Stimulated activated naive B cell treated with anti-CD40 and anti-IgM and Interleukin-4, amounts not matched to agents 10 μg/mL and 1 μg/mL and 100 μg/mL, for 72 hours (primary cell): ENCODE data around the gene C1S.

Experiments
- ATAC-seq, 2 donors: fragments of 150-1000 bp; cut with Tn5 transposase; replicated peaks; 2 replicates each; pipeline ENCODE4 v1.10.0; 2021; ENCODE audit warnings: moderate library complexity in 1 of 2
- DNase-seq: peaks from one replicate; pipeline ENCODE4 v3.0.0; 2021
- H3K27ac Mint-ChIP-seq: one replicate; pipeline ENCODE4 v1.8.0; 2022; ENCODE audit warnings: mild to moderate bottlenecking, mixed read lengths
- H3K27me3 Mint-ChIP-seq, 2 donors: one replicate each; pipeline ENCODE4 v1.8.0; 2022; ENCODE audit warnings: mixed read lengths in 2 of 2
- H3K36me3 Mint-ChIP-seq, 2 donors: one replicate each; pipeline ENCODE4 v1.8.0; 2022; ENCODE audit warnings: mixed read lengths in 2 of 2, mild to moderate bottlenecking in 1 of 2
- H3K4me1 Mint-ChIP-seq, 2 donors: one replicate each; pipeline ENCODE4 v1.8.0; 2022; ENCODE audit warnings: mixed read lengths in 2 of 2, mild to moderate bottlenecking in 1 of 2
- H3K4me3 Mint-ChIP-seq, 2 donors: one replicate each; pipeline ENCODE4 v1.8.0; 2022; ENCODE audit warnings: mild to moderate bottlenecking in 2 of 2, mixed read lengths in 2 of 2, moderate library complexity in 1 of 2
- H3K9me3 Mint-ChIP-seq, 2 donors: one replicate each; pipeline ENCODE4 v1.8.0; 2022; ENCODE audit warnings: mixed read lengths in 2 of 2, mild to moderate bottlenecking in 1 of 2

Gene C1S

GRCh38 chr12:7108796-7109571 lies 48.5 kb downstream of the C1S start, which contains the start of gene C1RL:
Gene C1RL, minus strand, starts transcription at chr12:7109214. Its CDS starts 34 bp downstream, at chr12:7109180.
- ATAC-seq (peak; percentile 53 to 56), DNase-seq (peak; percentile 73)
- Mint-ChIP-seq H3K4me3 (peak within 1 kb of the TSS; percentile 91 to 95), H3K27ac (peak within 1 kb of the TSS; percentile 95), H3K27me3 (no peaks in the 10 kb centered on the region), H3K36me3 (peaks cover 16 to 31% of the 10 kb centered on the region in 2 donors), H3K9me3 (peaks cover 9 to 11% of the 10 kb centered on the region in 2 donors), H3K4me1 (peaks cover 20 to 36% of the 10 kb centered on the region in 2 donors)

GRCh38 chr12:7109572-7109920 lies 49.0 kb downstream of the C1S start:
- peaks cover 20 to 36% of the 10 kb centered on the region in 2 donors for H3K4me1 Mint-ChIP-seq
- ATAC-seq (no peak), DNase-seq (no peak)
- H3K27me3 Mint-ChIP-seq, result no peaks in the 10 kb centered on the region
- H3K36me3 Mint-ChIP-seq, result peaks cover 16 to 32% of the 10 kb centered on the region in 2 donors
- peak overlapping the region; percentile 92 for H3K27ac Mint-ChIP-seq
- peaks cover 9 to 11% of the 10 kb centered on the region in 2 donors for H3K9me3 Mint-ChIP-seq
- peak overlapping the region; percentile 91 to 95 for H3K4me3 Mint-ChIP-seq

- Mint-ChIP-seq H3K4me1 (peaks cover 20 to 36% of the 10 kb centered on the region in 2 donors), H3K9me3 (peaks cover 8 to 9% of the 10 kb centered on the region in 2 donors), H3K4me3 (no peak overlapping the region), H3K36me3 (peaks cover 22 to 35% of the 10 kb centered on the region in 2 donors), H3K27ac (no peak overlapping the region), H3K27me3 (no peaks in the 10 kb centered on the region)
- no peak for DNase-seq
- ATAC-seq, result no peak
These were observed 50.1 kb downstream of the C1S start for GRCh38 chr12:7110661-7111060.

GRCh38 chr12:7112041-7112440 lies 51.5 kb downstream of the C1S start:
- Mint-ChIP-seq H3K4me1 (peaks cover 20 to 36% of the 10 kb centered on the region in 2 donors), H3K4me3 (no peak overlapping the region), H3K9me3 (no peaks in the 10 kb centered on the region)

GRCh38 chr12:7113389-7113871 lies 52.9 kb downstream of the C1S start:
- no peak for DNase-seq
- Mint-ChIP-seq H3K27me3 (no peaks in the 10 kb centered on the region), H3K36me3 (peaks cover 23 to 33% of the 10 kb centered on the region in 2 donors), H3K4me3 (no peak overlapping the region), H3K9me3 (no peaks in the 10 kb centered on the region), H3K27ac (no peak overlapping the region), H3K4me1 (peaks cover 12 to 27% of the 10 kb centered on the region in 2 donors)
- ATAC-seq, result peak; percentile 12 to 14

More at GRCh38 chr12:7112041-7112440, 51.5 kb downstream of the C1S start:
- ATAC-seq (no peak), DNase-seq (no peak)
- H3K27me3 Mint-ChIP-seq, result no peaks in the 10 kb centered on the region
- H3K27ac Mint-ChIP-seq, result no peak overlapping the region
- H3K36me3 Mint-ChIP-seq, result peaks cover 20 to 31% of the 10 kb centered on the region in 2 donors

- Mint-ChIP-seq H3K4me1 (peaks cover 10 to 24% of the 10 kb centered on the region in 2 donors), H3K27me3 (no peaks in the 10 kb centered on the region), H3K9me3 (no peaks in the 10 kb centered on the region), H3K36me3 (peaks cover 23 to 35% of the 10 kb centered on the region in 2 donors), H3K4me3 (no peak overlapping the region), H3K27ac (no peak overlapping the region)
- ATAC-seq, result no peak
- no peak for DNase-seq
These were observed 53.5 kb downstream of the C1S start for GRCh38 chr12:7114008-7114407.

- Mint-ChIP-seq H3K9me3 (no peaks in the 10 kb centered on the region), H3K36me3 (peaks cover 23 to 35% of the 10 kb centered on the region in 2 donors), H3K4me1 (peaks cover 3 to 16% of the 10 kb centered on the region in 2 donors), H3K27ac (no peak overlapping the region), H3K4me3 (no peak overlapping the region), H3K27me3 (no peaks in the 10 kb centered on the region)
- DNase-seq, result no peak
- no peak for ATAC-seq
These were observed 54.3 kb downstream of the C1S start for GRCh38 chr12:7114851-7115250.

- Mint-ChIP-seq H3K4me3 (no peak overlapping the region), H3K27ac (no peak overlapping the region), H3K4me1 (peaks cover 2 to 6% of the 10 kb centered on the region in 2 donors)
These were observed 55.7 kb downstream of the C1S start for GRCh38 chr12:7116196-7116595.

GRCh38 chr12:7116916-7117315 lies 56.4 kb downstream of the C1S start:
- no peak for ATAC-seq
- H3K27me3 Mint-ChIP-seq, result no peaks in the 10 kb centered on the region
- H3K4me3 Mint-ChIP-seq, result no peak overlapping the region
- H3K9me3 Mint-ChIP-seq, result no peaks in the 10 kb centered on the region
- peaks cover 2 to 6% of the 10 kb centered on the region in 2 donors for H3K4me1 Mint-ChIP-seq
- no peak overlapping the region for H3K27ac Mint-ChIP-seq
- H3K36me3 Mint-ChIP-seq, result peaks cover 23 to 32% of the 10 kb centered on the region in 2 donors
- DNase-seq, result no peak

More at GRCh38 chr12:7116196-7116595, 55.7 kb downstream of the C1S start:
- Mint-ChIP-seq H3K27me3 (no peaks in the 10 kb centered on the region), H3K36me3 (peaks cover 23 to 32% of the 10 kb centered on the region in 2 donors), H3K9me3 (no peaks in the 10 kb centered on the region)
- no peak for DNase-seq
- no peak for ATAC-seq

GRCh38 chr12:7117670-7118069 lies 57.2 kb downstream of the C1S start:
- H3K4me1 Mint-ChIP-seq, result peaks cover 2 to 6% of the 10 kb centered on the region in 2 donors
- DNase-seq, result no peak
- H3K9me3 Mint-ChIP-seq, result no peaks in the 10 kb centered on the region
- H3K27ac Mint-ChIP-seq, result no peak overlapping the region
- no peak overlapping the region for H3K4me3 Mint-ChIP-seq
- peaks cover 23 to 32% of the 10 kb centered on the region in 2 donors for H3K36me3 Mint-ChIP-seq
- ATAC-seq, result no peak
- H3K27me3 Mint-ChIP-seq, result no peaks in the 10 kb centered on the region

GRCh38 chr12:7118881-7119280 lies 58.4 kb downstream of the C1S start:
- Mint-ChIP-seq H3K4me3 (no peak overlapping the region), H3K27me3 (no peaks in the 10 kb centered on the region), H3K9me3 (no peaks in the 10 kb centered on the region), H3K36me3 (peaks cover 20 to 28% of the 10 kb centered on the region in 2 donors), H3K4me1 (no peaks in the 10 kb centered on the region), H3K27ac (no peak overlapping the region)
- no peak for DNase-seq
- ATAC-seq, result no peak

- DNase-seq, result no peak
- Mint-ChIP-seq H3K36me3 (peaks cover 15 to 21% of the 10 kb centered on the region in 2 donors), H3K4me1 (no peaks in the 10 kb centered on the region), H3K4me3 (no peak overlapping the region), H3K27ac (no peak overlapping the region), H3K27me3 (no peaks in the 10 kb centered on the region), H3K9me3 (no peaks in the 10 kb centered on the region)
- ATAC-seq, result no peak
These were observed 59.6 kb downstream of the C1S start for GRCh38 chr12:7120166-7120565.
